HepG2 (cell line): ENCODE measurements around the gene COQ10B. TPM values are rescaled to one million over a fixed set of nuclear protein-coding genes. Genes with fewer than 3 reads are reported as not detected.

Experiments used
- ATAC-seq: fragments of 200-7000 bp; cut with Tn5 transposase; 3 replicates; pipeline ENCODE4 v1.9.1; 2020; ENCODE audit warnings: mild to moderate bottlenecking, moderate library complexity
- BruUV-seq: library from RNA; stranded (reverse); fragments of 400-500 nt; replicated peaks from 2 replicates; lab custom pipeline; 2021; lab: Mats Ljungman, UMichigan
- CTCF ChIA-PET: fragments of 300-600 bp; formaldehyde crosslinking; extraction: SDS; loops from one replicate; lab custom pipeline; 2021; ENCODE audit warnings: low total read pairs, inconsistent platforms, low intra/inter-chr PET ratio; lab: Yijun Ruan, JAX
- POLR2A ChIA-PET: fragments of 350-600 bp; sonication (Branson Sonifier 250); formaldehyde crosslinking; loops from one replicate; lab custom pipeline; 2020; ENCODE audit warnings: antibody characterized with exemption, inconsistent platforms; lab: Yijun Ruan, JAX
- DNase-seq: peaks from one replicate; pipeline ENCODE4 v3.0.0-alpha.2; 2015; ENCODE audit warnings: low spot score
- FAIRE-seq: peaks from 3 replicates; lab custom pipeline; 2011; peaks lifted over from hg19 to GRCh38; lab: Jason Lieb, UNC
- H2AFZ ChIP-seq: one replicate; pipeline ENCODE4 v1.6.1; 2011; ENCODE audit warnings: low read length, inconsistent platforms
- H3K27ac ChIP-seq: fragments of 300-600 bp; 3 replicates; pipeline ENCODE4 v1.8.0; 2011; ENCODE audit warnings: mixed run types, mild to moderate bottlenecking, mixed read lengths, low read length, inconsistent platforms; ENCODE audit not compliant: insufficient read depth; ENCODE audit errors: extremely low read length
- H3K27me3 ChIP-seq, 2 experiments: fragments of 200-600 bp in 1 of 2; 2 replicates in 1 of 2; 3 replicates in 1 of 2; pipeline versions ENCODE4 v1.6.0 to v1.8.0; 2011; ENCODE audit warnings: low read length in 2 of 2, mild to moderate bottlenecking in 2 of 2, moderate library complexity in 2 of 2, inconsistent platforms in 1 of 2; ENCODE audit not compliant: insufficient read depth in 2 of 2, control insufficient read depth in 1 of 2
- H3K36me3 ChIP-seq, 2 experiments: fragments of 200-600 bp in 1 of 2; replicated peaks in 1 of 2; 2 replicates in 1 of 2; 3 replicates in 1 of 2; pipeline versions ENCODE4 v1.5.1 to v1.8.0; 2011; ENCODE audit warnings: low read length in 2 of 2, inconsistent platforms in 1 of 2; ENCODE audit not compliant: insufficient read depth in 2 of 2, control insufficient read depth in 1 of 2
- H3K4me1 ChIP-seq: 2 replicates; pipeline ENCODE4 v1.5.1; 2012; ENCODE audit warnings: low read length, inconsistent platforms; ENCODE audit not compliant: insufficient read depth
- H3K4me2 ChIP-seq: 2 replicates; pipeline ENCODE4 v1.6.0; 2011; ENCODE audit warnings: low read depth, low read length, inconsistent platforms
- H3K4me3 ChIP-seq, 3 experiments: fragments of 200-600 bp in 1 of 3; sonication (generic), shearing (Covaris generic) in 1 of 3; replicated peaks in 1 of 3; 2 replicates each; pipeline ENCODE4 v1.5.1; 2011 to 2016; ENCODE audit warnings: low read length in 3 of 3, inconsistent platforms in 2 of 3, low read depth in 2 of 3, mild to moderate bottlenecking in 2 of 3, control low read depth in 1 of 3, mixed read lengths in 1 of 3; ENCODE audit not compliant: insufficient read depth in 1 of 3
- H3K79me2 ChIP-seq: one replicate; pipeline ENCODE4 v1.6.1; 2011; ENCODE audit warnings: low read length, inconsistent platforms; ENCODE audit not compliant: insufficient read depth
- H3K9ac ChIP-seq: 2 replicates; pipeline ENCODE4 v1.6.0; 2011; ENCODE audit warnings: mild to moderate bottlenecking, low read depth, low read length, inconsistent platforms; ENCODE audit not compliant: insufficient read depth
- H3K9me3 ChIP-seq: 2 replicates; pipeline ENCODE4 v1.5.1; 2012; ENCODE audit warnings: mild to moderate bottlenecking, low read length
- H4K20me1 ChIP-seq: 2 replicates; pipeline ENCODE4 v1.6.0; 2011; ENCODE audit warnings: inconsistent platforms, mild to moderate bottlenecking, low read length, moderate library complexity; ENCODE audit not compliant: insufficient read depth
- ELF4 ChIP-seq: sonication (generic); formaldehyde crosslinking; IDR thresholded peaks from 2 replicates; pipeline ENCODE4 v1.5.0; 2020; ENCODE audit warnings: missing genetic modification reagents, mild to moderate bottlenecking, moderate library complexity, borderline replicate concordance
- MYNN ChIP-seq: sonication (generic); formaldehyde crosslinking; IDR thresholded peaks from 2 replicates; pipeline ENCODE4 v1.4.0; 2020; ENCODE audit warnings: mild to moderate bottlenecking, low read depth, missing genetic modification reagents
- NCOA5 ChIP-seq: sonication (generic); formaldehyde crosslinking; IDR thresholded peaks from 2 replicates; pipeline ENCODE4 v1.4.0; 2020; ENCODE audit warnings: missing genetic modification reagents
- NFIC ChIP-seq: IDR thresholded peaks from 2 replicates; pipeline ENCODE4 v1.6.1; 2012; ENCODE audit warnings: mild to moderate bottlenecking, low read length, inconsistent platforms
- RORA ChIP-seq: sonication (generic); formaldehyde crosslinking; IDR thresholded peaks from 2 replicates; pipeline ENCODE4 v1.5.0; 2020; ENCODE audit warnings: mild to moderate bottlenecking, missing genetic modification reagents, moderate library complexity
- SALL1 ChIP-seq: sonication (generic); formaldehyde crosslinking; IDR thresholded peaks from 2 replicates; pipeline ENCODE4 v1.8.0; 2022; ENCODE audit warnings: mild to moderate bottlenecking, missing genetic modification reagents
- SATB2 ChIP-seq: sonication (generic); formaldehyde crosslinking; IDR thresholded peaks from 2 replicates; pipeline ENCODE4 v1.5.0; 2020; ENCODE audit warnings: missing genetic modification reagents
- SIX1 ChIP-seq: sonication (generic); formaldehyde crosslinking; IDR thresholded peaks from 2 replicates; pipeline ENCODE4 v1.4.0; 2020; ENCODE audit warnings: missing genetic modification reagents, borderline replicate concordance
- SMAD3 ChIP-seq: sonication (generic); formaldehyde crosslinking; IDR thresholded peaks from 2 replicates; pipeline ENCODE4 v1.4.0; 2020; ENCODE audit warnings: missing genetic modification reagents
- SNAPC2 ChIP-seq: sonication (generic); formaldehyde crosslinking; IDR thresholded peaks from 2 replicates; pipeline ENCODE4 v1.8.1; 2022; ENCODE audit warnings: mild to moderate bottlenecking, missing genetic modification reagents
- ZNF232 ChIP-seq: sonication (generic); formaldehyde crosslinking; IDR thresholded peaks from 2 replicates; pipeline ENCODE4 v1.4.0; 2020; ENCODE audit warnings: missing genetic modification reagents, borderline replicate concordance
- ZNF263 ChIP-seq: sonication (generic); formaldehyde crosslinking; IDR thresholded peaks from 2 replicates; pipeline ENCODE4 v1.4.0; 2020; ENCODE audit warnings: missing genetic modification reagents
- ZNF343 ChIP-seq: sonication (generic); formaldehyde crosslinking; IDR thresholded peaks from 2 replicates; pipeline ENCODE4 v1.4.0; 2020; ENCODE audit warnings: mild to moderate bottlenecking, missing genetic modification reagents
- ZNF558 ChIP-seq: sonication (generic); formaldehyde crosslinking; IDR thresholded peaks from 2 replicates; pipeline ENCODE4 v1.9.0; 2022; ENCODE audit warnings: mild to moderate bottlenecking, missing genetic modification reagents, borderline replicate concordance
- WGBS: methylation state at CpG from one replicate; pipeline ENCODE4 v1.1.6; 2017; ENCODE audit warnings: low lambda C conversion rate; 5-methylcytosine and 5-hydroxymethylcytosine counted together
- in situ Hi-C: cut with HindIII; loops from 2 replicates; pipeline ENCODE4 v1.10.0; 2017; ENCODE audit warnings: low pct_unique_long_range_greater_than_20kb; ENCODE audit not compliant: extremely low pct_ligation_motif_present
- intact Hi-C: fragments of 100-400 bp; cut with micrococcal nuclease; formaldehyde crosslinking; loops from one replicate; pipeline ENCODE4 v1.10.0; 2022; ENCODE audit not compliant: unreplicated experiment
- polyA plus RNA-seq, 8 experiments: library from polyadenylated mRNA; depleted of rRNA in 3 of 8; stranded (reverse) in 7 of 8; unstranded in 1 of 8; fragments of >200 nt; fragmentation: Illumina TruSeq in 4 of 8; extraction: Trizol in 4 of 8; gene quantifications; 2 replicates each; pipeline versions ENCODE4 v1.2.1 to v1.2.3, GENCODE V29; 2011 to 2016; ENCODE audit warnings: low read depth in 4 of 8, missing spikeins in 1 of 8, mixed read lengths in 1 of 8; ENCODE audit not compliant: insufficient read depth in 1 of 8
- total RNA-seq, 5 experiments: library from RNA; depleted of rRNA; stranded (reverse); fragments of >200 nt; fragmentation: Illumina TruSeq; extraction: Trizol; gene quantifications; 2 replicates each; pipeline ENCODE4 v1.2.3, GENCODE V29; 2016; ENCODE audit warnings: low read depth in 1 of 5
- TF ChIP-seq, protein P1 (sequence below), 2 experiments: fragments of 450-650 bp in 1 of 2; sonication (generic) in 1 of 2; formaldehyde crosslinking; IDR thresholded peaks; 2 replicates each; pipeline versions ENCODE4 v1.5.0 to v1.8.0; 2020 to 2022; ENCODE audit warnings: mild to moderate bottlenecking in 1 of 2, missing genetic modification reagents in 1 of 2
- TF ChIP-seq, protein P2 (sequence below): IDR thresholded peaks from 2 replicates; pipeline ENCODE4 v1.6.1; 2016; ENCODE audit warnings: mild to moderate bottlenecking
- TF ChIP-seq, protein P3 (sequence below): sonication (generic); formaldehyde crosslinking; IDR thresholded peaks from 2 replicates; pipeline ENCODE4 v1.4.0; 2020; ENCODE audit warnings: low read depth, mild to moderate bottlenecking, missing genetic modification reagents
- TF ChIP-seq, protein P4 (sequence below): sonication (generic); formaldehyde crosslinking; IDR thresholded peaks from 2 replicates; pipeline ENCODE4 v1.8.0; 2022; ENCODE audit warnings: mild to moderate bottlenecking, missing genetic modification reagents, moderate library complexity
- TF ChIP-seq, protein P5 (sequence below): sonication (generic); formaldehyde crosslinking; IDR thresholded peaks from 2 replicates; pipeline ENCODE4 v1.5.0; 2020; ENCODE audit warnings: missing genetic modification reagents

COQ10B gene
- total and polyA plus RNA-seq, 2 of the 13 experiments (the other 11 are each of a cell fraction or from before 2014, with no cell fraction given), result 4.6 to 34.9 TPM

DNA sequence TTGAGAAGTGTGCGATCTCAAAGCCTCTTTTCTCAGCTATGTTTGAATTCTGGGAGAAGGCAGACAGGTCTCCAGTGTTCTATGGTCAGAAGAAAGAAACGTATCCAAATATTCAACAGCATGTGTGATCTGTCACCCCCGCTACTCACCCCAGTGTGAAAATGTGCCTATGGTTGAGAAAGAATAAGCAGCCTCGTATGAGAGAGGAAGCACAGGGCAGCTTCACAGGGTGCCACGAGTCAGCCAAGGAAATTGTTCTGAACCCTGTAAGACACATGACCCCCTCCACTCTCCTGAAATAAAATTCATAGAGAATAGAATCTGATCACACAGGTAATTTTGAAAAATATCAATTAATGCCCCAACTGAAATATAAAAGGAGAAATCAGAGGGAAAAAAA is 10.5 kb upstream of the COQ10B start:
- Histone ChIP-seq H3K4me1 (peaks cover 7% of the 10 kb centered on the region; the same call in 1 of the 2 replicates), H3K79me2 (no peaks in the 10 kb centered on the region), H4K20me1 (no peaks in the 10 kb centered on the region), H3K27ac (no peak overlapping the region), H3K4me2 (no peak overlapping the region), H3K4me3 (no peak overlapping the region), H2AFZ (no peak overlapping the region), H3K36me3 (no peaks in the 10 kb centered on the region), H3K9me3 (no peaks in the 10 kb centered on the region), H3K9ac (no peak overlapping the region), H3K27me3 (no peaks in the 10 kb centered on the region)
- ATAC-seq (no peak), DNase-seq (no peak), FAIRE-seq (no peak)
- BruUV-seq, result no TSS peak
- WGBS, result 51% methylated on average over 5 of the region's 5 CpGs
- in situ Hi-C loops (no loop called here), intact Hi-C loops (no loop called here)
- TF ChIP-seq ZNF232 (CRISPR knock-in tag) (no peak), SIX1 (no peak), SALL1 (CRISPR knock-in tag) (no peak), ZNF343 (CRISPR knock-in tag) (no peak), NCOA5 (CRISPR knock-in tag) (no peak), ELF4 (CRISPR knock-in tag) (no peak), NFIC (no peak), SNAPC2 (CRISPR knock-in tag) (no peak), SATB2 (CRISPR knock-in tag) (no peak), RORA (no peak), ZNF558 (CRISPR knock-in tag) (no peak), SMAD3 (CRISPR knock-in tag) (no peak), MYNN (CRISPR knock-in tag) (no peak), ZNF263 (no peak)
- TF ChIP-seq, protein P1, sequence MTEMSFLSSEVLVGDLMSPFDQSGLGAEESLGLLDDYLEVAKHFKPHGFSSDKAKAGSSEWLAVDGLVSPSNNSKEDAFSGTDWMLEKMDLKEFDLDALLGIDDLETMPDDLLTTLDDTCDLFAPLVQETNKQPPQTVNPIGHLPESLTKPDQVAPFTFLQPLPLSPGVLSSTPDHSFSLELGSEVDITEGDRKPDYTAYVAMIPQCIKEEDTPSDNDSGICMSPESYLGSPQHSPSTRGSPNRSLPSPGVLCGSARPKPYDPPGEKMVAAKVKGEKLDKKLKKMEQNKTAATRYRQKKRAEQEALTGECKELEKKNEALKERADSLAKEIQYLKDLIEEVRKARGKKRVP (CRISPR knock-in tag; IDR thresholded peaks at IDR 0.05), result no peak
- TF ChIP-seq, protein P2, sequence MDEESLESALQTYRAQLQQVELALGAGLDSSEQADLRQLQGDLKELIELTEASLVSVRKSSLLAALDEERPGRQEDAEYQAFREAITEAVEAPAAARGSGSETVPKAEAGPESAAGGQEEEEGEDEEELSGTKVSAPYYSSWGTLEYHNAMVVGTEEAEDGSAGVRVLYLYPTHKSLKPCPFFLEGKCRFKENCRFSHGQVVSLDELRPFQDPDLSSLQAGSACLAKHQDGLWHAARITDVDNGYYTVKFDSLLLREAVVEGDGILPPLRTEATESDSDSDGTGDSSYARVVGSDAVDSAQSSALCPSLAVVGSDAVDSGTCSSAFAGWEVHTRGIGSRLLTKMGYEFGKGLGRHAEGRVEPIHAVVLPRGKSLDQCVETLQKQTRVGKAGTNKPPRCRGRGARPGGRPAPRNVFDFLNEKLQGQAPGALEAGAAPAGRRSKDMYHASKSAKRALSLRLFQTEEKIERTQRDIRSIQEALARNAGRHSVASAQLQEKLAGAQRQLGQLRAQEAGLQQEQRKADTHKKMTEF (CRISPR knock-in tag), result no peak
- TF ChIP-seq, protein P3, sequence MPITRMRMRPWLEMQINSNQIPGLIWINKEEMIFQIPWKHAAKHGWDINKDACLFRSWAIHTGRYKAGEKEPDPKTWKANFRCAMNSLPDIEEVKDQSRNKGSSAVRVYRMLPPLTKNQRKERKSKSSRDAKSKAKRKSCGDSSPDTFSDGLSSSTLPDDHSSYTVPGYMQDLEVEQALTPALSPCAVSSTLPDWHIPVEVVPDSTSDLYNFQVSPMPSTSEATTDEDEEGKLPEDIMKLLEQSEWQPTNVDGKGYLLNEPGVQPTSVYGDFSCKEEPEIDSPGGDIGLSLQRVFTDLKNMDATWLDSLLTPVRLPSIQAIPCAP (CRISPR knock-in tag), result no peak
- TF ChIP-seq, protein P4, sequence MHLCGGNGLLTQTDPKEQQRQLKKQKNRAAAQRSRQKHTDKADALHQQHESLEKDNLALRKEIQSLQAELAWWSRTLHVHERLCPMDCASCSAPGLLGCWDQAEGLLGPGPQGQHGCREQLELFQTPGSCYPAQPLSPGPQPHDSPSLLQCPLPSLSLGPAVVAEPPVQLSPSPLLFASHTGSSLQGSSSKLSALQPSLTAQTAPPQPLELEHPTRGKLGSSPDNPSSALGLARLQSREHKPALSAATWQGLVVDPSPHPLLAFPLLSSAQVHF (CRISPR knock-in tag), result no peak
- TF ChIP-seq, protein P5, sequence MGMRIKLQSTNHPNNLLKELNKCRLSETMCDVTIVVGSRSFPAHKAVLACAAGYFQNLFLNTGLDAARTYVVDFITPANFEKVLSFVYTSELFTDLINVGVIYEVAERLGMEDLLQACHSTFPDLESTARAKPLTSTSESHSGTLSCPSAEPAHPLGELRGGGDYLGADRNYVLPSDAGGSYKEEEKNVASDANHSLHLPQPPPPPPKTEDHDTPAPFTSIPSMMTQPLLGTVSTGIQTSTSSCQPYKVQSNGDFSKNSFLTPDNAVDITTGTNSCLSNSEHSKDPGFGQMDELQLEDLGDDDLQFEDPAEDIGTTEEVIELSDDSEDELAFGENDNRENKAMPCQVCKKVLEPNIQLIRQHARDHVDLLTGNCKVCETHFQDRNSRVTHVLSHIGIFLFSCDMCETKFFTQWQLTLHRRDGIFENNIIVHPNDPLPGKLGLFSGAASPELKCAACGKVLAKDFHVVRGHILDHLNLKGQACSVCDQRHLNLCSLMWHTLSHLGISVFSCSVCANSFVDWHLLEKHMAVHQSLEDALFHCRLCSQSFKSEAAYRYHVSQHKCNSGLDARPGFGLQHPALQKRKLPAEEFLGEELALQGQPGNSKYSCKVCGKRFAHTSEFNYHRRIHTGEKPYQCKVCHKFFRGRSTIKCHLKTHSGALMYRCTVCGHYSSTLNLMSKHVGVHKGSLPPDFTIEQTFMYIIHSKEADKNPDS (CRISPR knock-in tag), result no peak
- CTCF ChIA-PET, result no interaction called here
- POLR2A ChIA-PET, result interaction anchor here (1.8 to 14.3 kb wide), 2 partner anchors 9 to 57 kb away, joined by 5 to 306 read pairs; partner anchors contain the start of genes COQ10B, HSPD1 and HSPE1
